ENCODE data around the gene SH3BGR.
"Not testable (repeated sequence)": the region's sequence is repeated elsewhere in the genome, so short reads cannot be mapped to it uniquely, and the experiment has no call there.

Gene SH3BGR

GRCh38 chr21:39537571-39537970 is 85.8 kb downstream of the SH3BGR start:
- no peak for DNase-seq (ENCODE audit: low read depth, low spot score)
- H3K27ac ChIP-seq = no peak overlapping the region

GRCh38 chr21:39538453-39539042 is 86.8 kb downstream of the SH3BGR start:
- no peak for DNase-seq (ENCODE audit: low read depth, low spot score)
- H3K27ac ChIP-seq = no peak overlapping the region

DNA sequence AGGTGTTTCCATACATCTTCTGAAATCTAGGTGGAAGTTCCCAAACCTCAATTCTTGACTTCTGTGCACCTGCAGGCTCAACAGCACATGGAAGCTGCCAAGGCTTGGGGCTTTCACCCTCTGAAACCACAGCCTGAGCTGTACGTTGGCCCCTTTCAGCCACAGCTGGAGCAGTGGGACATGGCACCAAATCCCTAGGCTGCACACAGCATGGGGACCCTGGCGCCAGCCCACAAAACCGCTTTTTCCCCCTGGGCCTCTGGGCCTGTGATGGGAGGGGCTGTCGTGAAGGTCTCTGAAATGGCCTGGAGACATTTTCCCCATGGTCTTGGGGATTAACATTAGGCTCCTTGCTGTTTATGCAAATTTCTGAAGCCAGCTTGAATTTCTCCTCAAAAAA is 88.6 kb downstream of the SH3BGR start:
- not testable (repeated sequence) for H3K27ac ChIP-seq; DNase-seq (ENCODE audit: low read depth, low spot score)

GRCh38 chr21:39542736-39543135 is 91.0 kb downstream of the SH3BGR start:
- DNase-seq (ENCODE audit: low read depth, low spot score) = no peak
- H3K27ac ChIP-seq = no peak overlapping the region

DNA sequence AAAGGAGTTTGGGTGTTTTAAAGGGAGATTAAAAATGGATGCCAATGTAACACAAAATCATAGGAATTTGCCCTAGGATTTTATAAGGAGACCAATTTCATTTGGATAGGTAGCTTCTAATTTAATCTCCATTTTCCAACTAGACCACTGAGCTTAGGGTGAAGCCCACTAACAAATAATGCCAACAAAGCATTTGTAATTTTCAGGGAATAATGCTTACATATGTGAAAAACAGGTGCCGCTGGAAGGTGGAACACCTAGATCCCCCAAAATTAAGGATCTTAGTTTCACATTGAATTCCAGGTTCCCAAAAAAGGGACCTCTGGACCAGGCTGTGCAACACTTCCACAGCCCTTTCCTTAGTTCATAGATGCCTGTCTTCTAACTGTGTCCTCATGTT is 94.8 kb downstream of the SH3BGR start:
- H3K27ac ChIP-seq = no peak overlapping the region
- no peak for DNase-seq (ENCODE audit: low read depth, low spot score)

GRCh38 chr21:39552856-39553255 is 101.1 kb downstream of the SH3BGR start:
- H3K27ac ChIP-seq = no peak overlapping the region
- DNase-seq (ENCODE audit: low read depth, low spot score) = no peak

- no peak for DNase-seq (ENCODE audit: low read depth, low spot score)
Observed at GRCh38 chr21:39553331-39553730, 101.6 kb downstream of the SH3BGR start.

GRCh38 chr21:39555911-39556590 is 104.3 kb downstream of the SH3BGR start:
- H3K27ac ChIP-seq = no peak overlapping the region
- no peak for DNase-seq (ENCODE audit: low read depth, low spot score)

More at GRCh38 chr21:39553331-39553730, 101.6 kb downstream of the SH3BGR start:
- H3K27ac ChIP-seq = no peak overlapping the region

GRCh38 chr21:39559511-39559910 is 107.7 kb downstream of the SH3BGR start:
- H3K27ac ChIP-seq = no peak overlapping the region
- DNase-seq (ENCODE audit: low read depth, low spot score) = no peak

GRCh38 chr21:39561140-39561539 is 109.4 kb downstream of the SH3BGR start:
- no peak for DNase-seq (ENCODE audit: low read depth, low spot score)
- no peak overlapping the region for H3K27ac ChIP-seq

DNA sequence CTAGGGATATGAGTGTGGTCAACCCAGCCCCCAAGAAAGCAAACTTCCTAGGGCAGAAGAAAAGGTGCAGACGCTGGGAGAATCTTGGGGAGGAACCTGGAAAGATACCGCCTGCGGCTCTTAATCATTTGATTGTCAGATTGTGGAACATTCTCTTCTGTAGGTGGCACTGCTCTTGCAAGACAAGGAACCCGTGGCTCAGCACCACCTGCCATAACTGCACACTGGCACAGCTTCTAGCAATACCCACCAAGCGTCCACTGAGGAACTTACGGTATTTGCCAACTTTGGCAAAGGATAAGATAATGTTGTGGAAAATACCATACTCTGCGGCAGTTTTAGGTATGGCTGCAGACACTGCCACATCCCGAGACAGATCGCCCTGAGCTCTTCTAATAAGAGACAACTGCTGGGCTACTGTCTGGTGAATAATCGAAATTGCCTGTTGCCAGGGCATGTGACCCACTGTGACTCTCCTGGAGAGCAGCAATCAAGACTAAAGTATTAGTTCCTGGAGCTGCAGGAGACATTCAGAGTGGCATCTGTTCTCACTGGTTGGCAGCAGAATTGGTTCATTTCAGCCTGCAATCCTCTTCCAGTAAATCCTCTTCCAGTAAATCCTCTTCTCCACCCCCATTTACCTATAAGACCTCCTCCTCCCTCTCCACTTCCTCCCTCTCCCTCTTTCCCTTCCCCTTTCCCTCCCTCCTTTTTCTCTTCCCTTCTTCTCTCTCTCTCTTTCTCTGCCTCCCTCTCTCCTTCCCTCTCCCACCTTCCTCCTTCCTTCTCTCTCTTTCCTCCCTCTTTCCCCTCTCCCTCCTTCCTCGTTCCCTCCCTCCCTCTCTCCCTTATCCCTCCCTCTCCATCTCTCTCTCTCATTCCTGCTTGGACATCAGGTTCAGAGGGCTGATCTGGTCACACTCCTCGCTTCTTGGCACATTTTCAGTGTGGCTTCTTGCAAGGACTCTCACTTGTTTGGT is 111.3 kb downstream of the SH3BGR start:
- H3K27ac ChIP-seq = no peak overlapping the region

GRCh38 chr21:39564200-39564599 is 112.4 kb downstream of the SH3BGR start:
- no peak for DNase-seq (ENCODE audit: low read depth, low spot score)
- H3K27ac ChIP-seq = no peak overlapping the region

More for the DNA sequence above, 111.3 kb downstream of the SH3BGR start:
- DNase-seq (ENCODE audit: low read depth, low spot score) = no peak
